ENCODE measurements around the gene COPB2.
A peak's percentile ranks its signal among the peaks of the same experiment; 100 is the strongest.
"Not testable (repeated sequence)": the region's sequence is repeated elsewhere in the genome, so short reads cannot be mapped to it uniquely, and the experiment has no call there.

COPB2 gene

GRCh38 chr3:139389552-139390368 is at the start of gene COPB2:
Gene COPB2, minus strand, starts transcription at chr3:139389647. Its CDS starts 97 bp downstream, at chr3:139389550.
- H3K4me3 ChIP-seq (ENCODE audit: low read depth, low read length) = peak within 1 kb of the TSS; percentile 94

- no peak overlapping the region for H3K4me3 ChIP-seq (ENCODE audit: low read depth, low read length)
These were observed 45.4 kb upstream of the COPB2 start for GRCh38 chr3:139434764-139435307.

GRCh38 chr3:139434228-139434627 is 44.8 kb upstream of the COPB2 start:
- H3K4me3 ChIP-seq (ENCODE audit: low read depth, low read length) = no peak overlapping the region

GRCh38 chr3:139433089-139433488 is 43.6 kb upstream of the COPB2 start:
- H3K4me3 ChIP-seq (ENCODE audit: low read depth, low read length) = no peak overlapping the region

GRCh38 chr3:139430493-139430892 is 41.0 kb upstream of the COPB2 start:
- no peak overlapping the region for H3K4me3 ChIP-seq (ENCODE audit: low read depth, low read length)

GRCh38 chr3:139427283-139428060 is 38.0 kb upstream of the COPB2 start:
- no peak overlapping the region for H3K4me3 ChIP-seq (ENCODE audit: low read depth, low read length)

- no peak overlapping the region for H3K4me3 ChIP-seq (ENCODE audit: low read depth, low read length)
These were observed 36.4 kb upstream of the COPB2 start for GRCh38 chr3:139425745-139426400.

- H3K4me3 ChIP-seq (ENCODE audit: low read depth, low read length) = no peak overlapping the region
These were observed 33.8 kb upstream of the COPB2 start for GRCh38 chr3:139423232-139423631.

GRCh38 chr3:139421460-139421859 is 32.0 kb upstream of the COPB2 start:
- no peak overlapping the region for H3K4me3 ChIP-seq (ENCODE audit: low read depth, low read length)

- H3K4me3 ChIP-seq (ENCODE audit: low read depth, low read length) = no peak overlapping the region
These were observed 31.6 kb upstream of the COPB2 start for GRCh38 chr3:139421040-139421439.

GRCh38 chr3:139418144-139418543 is 28.7 kb upstream of the COPB2 start:
- no peak overlapping the region for H3K4me3 ChIP-seq (ENCODE audit: low read depth, low read length)

GRCh38 chr3:139416275-139416674 is 26.8 kb upstream of the COPB2 start:
- no peak overlapping the region for H3K4me3 ChIP-seq (ENCODE audit: low read depth, low read length)

- H3K4me3 ChIP-seq (ENCODE audit: low read depth, low read length) = no peak overlapping the region
These were observed 25.3 kb upstream of the COPB2 start for GRCh38 chr3:139414608-139415224.

GRCh38 chr3:139412891-139413290 is 23.4 kb upstream of the COPB2 start:
- not testable (repeated sequence) for H3K4me3 ChIP-seq (ENCODE audit: low read depth, low read length)

- not testable (repeated sequence) for H3K4me3 ChIP-seq (ENCODE audit: low read depth, low read length)
These were observed 11.7 kb upstream of the COPB2 start for GRCh38 chr3:139401155-139401554.

GRCh38 chr3:139396707-139397106 is 7.3 kb upstream of the COPB2 start:
- H3K4me3 ChIP-seq (ENCODE audit: low read depth, low read length) = no peak overlapping the region

- no peak overlapping the region for H3K4me3 ChIP-seq (ENCODE audit: low read depth, low read length)
These were observed 4.7 kb upstream of the COPB2 start for GRCh38 chr3:139394116-139394515.

- peak overlapping the region; percentile 94 for H3K4me3 ChIP-seq (ENCODE audit: low read depth, low read length)
These were observed 461 bp downstream of the COPB2 start for GRCh38 chr3:139388821-139389551.

GRCh38 chr3:139388077-139388476 is 1.4 kb downstream of the COPB2 start:
- H3K4me3 ChIP-seq (ENCODE audit: low read depth, low read length) = no peak overlapping the region

GRCh38 chr3:139382291-139382690 is 7.2 kb downstream of the COPB2 start:
- H3K4me3 ChIP-seq (ENCODE audit: low read depth, low read length) = not testable (repeated sequence)
